ENCODE results near the gene REC8. TPM values are rescaled to one million over a fixed set of nuclear protein-coding genes. Genes with fewer than 3 reads are reported as not detected.

The REC8 gene
- total and polyA plus RNA-seq, 2 of the 4 experiments (the other 2 are of a cell fraction) = 0.36 to 3.5 TPM

DNA sequence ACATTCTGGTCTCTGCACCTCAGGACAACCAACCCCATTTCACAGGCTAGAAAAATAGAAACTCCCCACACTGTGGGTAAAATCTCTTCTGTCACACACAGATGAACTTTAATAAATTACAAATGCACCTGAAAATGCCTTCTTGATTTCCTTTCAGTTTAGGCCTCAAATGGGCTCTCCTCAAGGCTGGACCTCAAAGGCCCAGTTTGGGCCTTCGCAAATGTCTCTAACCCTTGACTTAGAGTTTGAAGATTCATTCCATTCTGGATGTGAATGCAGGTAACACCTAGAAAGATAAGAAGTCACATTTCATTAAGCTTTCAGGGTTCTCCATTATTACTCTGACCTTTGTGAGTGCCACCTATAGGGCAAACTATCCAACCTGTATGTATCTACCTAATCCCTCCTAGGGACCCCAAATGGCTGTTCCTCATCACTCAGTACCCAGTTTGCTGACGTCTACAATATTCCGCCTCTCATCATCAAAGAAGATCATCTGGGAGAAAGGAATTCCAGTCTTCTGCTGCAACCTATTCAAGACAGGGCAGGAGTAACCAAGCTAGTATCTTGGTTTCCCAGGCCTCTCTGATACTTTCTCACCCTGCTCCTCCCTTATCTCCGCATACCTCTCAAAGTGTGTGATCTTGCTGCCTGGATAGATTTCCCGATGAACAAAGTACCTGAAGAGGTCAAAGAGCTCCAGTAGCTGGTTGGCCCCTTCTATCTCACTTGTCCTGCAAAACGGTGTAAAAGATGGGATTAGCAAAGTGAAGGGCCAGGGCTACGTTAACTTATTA lies 42.2 kb downstream of the REC8 start (continued):
- TF ChIP-seq CEBPB (IDR thresholded peaks at IDR 0.05; ENCODE audit: low read depth, low read length) (no peak), MAZ (IDR thresholded peaks at IDR 0.05; ENCODE audit: borderline replicate concordance, low read depth, low read length) (no peak)

DNA sequence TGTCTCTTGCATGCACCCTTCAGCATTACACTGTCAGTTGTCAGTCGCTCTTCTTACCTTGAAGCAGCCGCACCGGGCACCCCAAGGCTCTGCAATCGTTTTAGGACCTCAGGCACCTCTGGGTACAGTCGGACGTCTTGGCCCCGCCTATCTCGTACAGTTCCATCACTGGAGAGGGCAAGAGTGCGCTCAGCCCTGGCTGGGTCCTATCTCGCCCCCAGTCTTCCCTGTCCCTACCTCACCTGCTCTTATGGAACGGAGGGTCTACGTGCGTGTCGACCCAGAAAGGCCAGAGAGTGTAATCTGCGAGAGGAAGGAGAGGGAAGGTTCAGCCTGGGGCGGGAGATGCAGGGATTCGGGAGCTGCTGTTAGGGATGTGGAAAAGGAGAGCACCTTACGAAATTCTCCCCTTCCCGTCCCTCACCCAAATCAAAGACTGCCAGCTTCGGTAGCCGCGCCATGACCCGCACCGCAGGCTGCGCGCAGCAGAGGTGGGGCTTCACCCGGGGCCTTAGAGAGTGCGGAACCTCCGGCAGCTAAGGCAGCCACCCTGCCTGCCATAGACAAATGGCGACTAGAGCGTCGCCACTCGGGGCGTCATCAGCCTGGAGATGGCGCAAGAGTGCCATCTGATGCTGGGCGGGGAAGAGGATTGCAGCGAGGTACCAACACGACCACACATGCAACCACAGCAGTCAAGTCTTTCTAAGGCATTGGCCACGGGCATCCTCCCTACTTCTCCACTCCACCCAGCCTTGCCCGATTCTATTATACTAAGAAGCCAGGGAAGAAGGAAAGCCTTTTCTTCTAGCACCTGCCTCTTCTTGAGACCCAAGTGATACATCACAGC lies 43.8 kb downstream of the REC8 start, which contains the start of gene MDP1:
MDP1 (minus strand) TSS at position 572 of the 850 bp plus-strand sequence; CDS start at position 461, 111 bp downstream.
- peak within 1 kb of the TSS; percentile 74 for H3K4me3 ChIP-seq (ENCODE audit: insufficient read depth, low read depth, low read length)
- peak within 1 kb of the TSS; percentile 93 for H3K9ac ChIP-seq (ENCODE audit: low read depth, low read length)
- H3K4ac ChIP-seq (ENCODE audit: low read depth, low read length) = peak within 1 kb of the TSS; percentile 100
- H3K4me2 ChIP-seq (ENCODE audit: low read depth, low read length) = peak within 1 kb of the TSS; percentile 85
- in situ Hi-C loops (cut with MboI; ENCODE audit: low sequenced_read_pairs) (no loop called here), intact Hi-C loops (cut with micrococcal nuclease) (loop anchor here (1.0 to 10.0 kb wide), 3 partner anchors 17 to 219 kb away; partner anchors contain the start of genes GMPR2 and NEDD8), dilution Hi-C loops (cut with HindIII; ENCODE audit: low sequenced_read_pairs, unreplicated experiment) (no loop called here)
- ChIA-PET POLR2A (ENCODE audit: unreplicated experiment) (no interaction called here), CTCF (interaction anchor here (1.8 kb wide), 1 partner anchor 12 kb away, joined by 7 read pairs; no protein-coding TSS in a partner anchor)
- H2BK20ac ChIP-seq (ENCODE audit: low read depth, low read length) = no peak within 1 kb of the TSS
- peak within 1 kb of the TSS; percentile 55 to 98; a peak in 3 of 4 replicates for H4K8ac ChIP-seq (ENCODE audit: low read depth in 2 of 2, low read length in 2 of 2)
- peak within 1 kb of the TSS; percentile 94 for H4K91ac ChIP-seq (ENCODE audit: insufficient read depth, low read depth, low read length)
- peaks cover 18 to 67% of the 10 kb centered on the region in 2 experiments for H3K79me1 ChIP-seq (ENCODE audit: low read depth in 1 of 2, low read length in 2 of 2)
- no TSS peak for BruUV-seq (replicated peaks)
- no peaks in the 10 kb centered on the region for H4K20me1 ChIP-seq (ENCODE audit: insufficient read depth, low read length)
- no peak within 1 kb of the TSS; the same call in 2 of the 3 replicates for H2BK15ac ChIP-seq (ENCODE audit: low read depth, low read length)
- H3K14ac ChIP-seq (replicated peaks; ENCODE audit: low read depth, low read length) = peak within 1 kb of the TSS; percentile 98
- peak within 1 kb of the TSS; percentile 83 for H3K56ac ChIP-seq (ENCODE audit: extremely low read depth, insufficient read depth, low read length)
- peak within 1 kb of the TSS; percentile 81 for H2BK120ac ChIP-seq (ENCODE audit: low read depth, low read length)
- ATAC-seq (ENCODE audit: low read depth) (peak; percentile 71), DNase-seq (peak; percentile 83)
- H3K27me3 ChIP-seq (ENCODE audit: control insufficient read depth, insufficient read depth, low read length) = no peaks in the 10 kb centered on the region
- peak within 1 kb of the TSS; percentile 88 for H2BK5ac ChIP-seq (ENCODE audit: low read depth, low read length, poor library complexity, severe bottlenecking)
- H3K27ac ChIP-seq (ENCODE audit: insufficient read depth, low read length) = peak within 1 kb of the TSS; percentile 88
- peaks cover 11% of the 10 kb centered on the region for H3K36me3 ChIP-seq (ENCODE audit: control insufficient read depth, insufficient read depth, low read length)
- 0% methylated on average over 21 of the region's 40 CpGs; no CpG with 5 or more reads in 1 of the 2 experiments for WGBS, 2 experiments (ENCODE audit: extremely low coverage in 2 of 2, insufficient read length in 1 of 2)
- H2AFZ ChIP-seq (replicated peaks; ENCODE audit: low read length, poor library complexity) = peak within 1 kb of the TSS; percentile 98
- peaks cover 2% of the 10 kb centered on the region for H3K4me1 ChIP-seq (ENCODE audit: control insufficient read depth, insufficient read depth, low read length)
- peak within 1 kb of the TSS; percentile 98 for H2AK9ac ChIP-seq (replicated peaks; ENCODE audit: low read depth, low read length, poor library complexity)
- peak within 1 kb of the TSS; percentile 97 for H3K23ac ChIP-seq (ENCODE audit: low read depth, low read length)
- 0 out of 2 replicates have a peak, but pooled peaks cover 13% of the 10 kb centered on the region for H3K9me1 ChIP-seq (ENCODE audit: insufficient read depth, low read length)
- H3K18ac ChIP-seq (ENCODE audit: low read depth, low read length) = peak within 1 kb of the TSS; percentile 68
- peak within 1 kb of the TSS; percentile 92 for H4K5ac ChIP-seq (ENCODE audit: low read depth, low read length)
- H2AK5ac ChIP-seq (ENCODE audit: low read depth, low read length) = peak within 1 kb of the TSS; percentile 96
- no peaks in the 10 kb centered on the region for H3K9me3 ChIP-seq (ENCODE audit: control insufficient read depth, insufficient read depth, low read length)
- peak; percentile 59; the same call in 1 of the 2 replicates for TF ChIP-seq MXI1 (IDR thresholded peaks at IDR 0.05; ENCODE audit: borderline replicate concordance, low read depth, low read length)
- no peak for TF ChIP-seq FOS (IDR thresholded peaks at IDR 0.05; ENCODE audit: low read depth, low read length)
- TF ChIP-seq SMC3 (IDR thresholded peaks at IDR 0.05; ENCODE audit: low read depth, low read length) = peak; percentile 62
- peak; percentile 57; the same call in 1 of the 2 replicates for TF ChIP-seq MAZ (IDR thresholded peaks at IDR 0.05; ENCODE audit: borderline replicate concordance, low read depth, low read length)
- TF ChIP-seq CEBPB (IDR thresholded peaks at IDR 0.05; ENCODE audit: low read depth, low read length) = peak; percentile 98
- TF ChIP-seq BHLHE40 (IDR thresholded peaks at IDR 0.05; ENCODE audit: low read depth, low read length) = no peak
- peak; percentile 47 for TF ChIP-seq RCOR1 (IDR thresholded peaks at IDR 0.05; ENCODE audit: insufficient replicate concordance, low read length)
- TF ChIP-seq, protein P1, sequence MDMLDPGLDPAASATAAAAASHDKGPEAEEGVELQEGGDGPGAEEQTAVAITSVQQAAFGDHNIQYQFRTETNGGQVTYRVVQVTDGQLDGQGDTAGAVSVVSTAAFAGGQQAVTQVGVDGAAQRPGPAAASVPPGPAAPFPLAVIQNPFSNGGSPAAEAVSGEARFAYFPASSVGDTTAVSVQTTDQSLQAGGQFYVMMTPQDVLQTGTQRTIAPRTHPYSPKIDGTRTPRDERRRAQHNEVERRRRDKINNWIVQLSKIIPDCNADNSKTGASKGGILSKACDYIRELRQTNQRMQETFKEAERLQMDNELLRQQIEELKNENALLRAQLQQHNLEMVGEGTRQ (IDR thresholded peaks at IDR 0.05; ENCODE audit: low read depth, low read length) = peak; percentile 40; the same call in 1 of the 2 replicates
- TF ChIP-seq POLR2A (IDR thresholded peaks at IDR 0.05; ENCODE audit: low read depth, low read length) = peak; percentile 82
- TF ChIP-seq, protein P2, sequence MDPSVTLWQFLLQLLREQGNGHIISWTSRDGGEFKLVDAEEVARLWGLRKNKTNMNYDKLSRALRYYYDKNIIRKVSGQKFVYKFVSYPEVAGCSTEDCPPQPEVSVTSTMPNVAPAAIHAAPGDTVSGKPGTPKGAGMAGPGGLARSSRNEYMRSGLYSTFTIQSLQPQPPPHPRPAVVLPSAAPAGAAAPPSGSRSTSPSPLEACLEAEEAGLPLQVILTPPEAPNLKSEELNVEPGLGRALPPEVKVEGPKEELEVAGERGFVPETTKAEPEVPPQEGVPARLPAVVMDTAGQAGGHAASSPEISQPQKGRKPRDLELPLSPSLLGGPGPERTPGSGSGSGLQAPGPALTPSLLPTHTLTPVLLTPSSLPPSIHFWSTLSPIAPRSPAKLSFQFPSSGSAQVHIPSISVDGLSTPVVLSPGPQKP (IDR thresholded peaks at IDR 0.05; ENCODE audit: borderline replicate concordance, low read depth, low read length) = no peak
- TF ChIP-seq RAD21 (IDR thresholded peaks at IDR 0.05; ENCODE audit: low read length) = peak; percentile 77
